Liver (tissue), 9 donors: ENCODE results near the gene ATP4B. TPM values are rescaled to one million over a fixed set of nuclear protein-coding genes. Genes with fewer than 3 reads are reported as not detected.

ENCODE experiments used
- DNase-seq: peaks from one replicate; pipeline ENCODE4 v3.0.0-alpha.2; 2017; ENCODE audit warnings: low spot score
- H3K27ac ChIP-seq, 2 donors: one replicate each; pipeline ENCODE4 v1.7.0; 2013; ENCODE audit warnings: inconsistent platforms in 2 of 2, low read length in 2 of 2, control low read depth in 1 of 2, low read depth in 1 of 2, mild to moderate bottlenecking in 1 of 2
- H3K27me3 ChIP-seq, 4 donors: one replicate each; pipeline versions ENCODE4 v1.6.1 to v1.7.0; 2013; ENCODE audit warnings: low read length in 3 of 4, inconsistent platforms in 1 of 4, mild to moderate bottlenecking in 1 of 4, moderate library complexity in 1 of 4; ENCODE audit not compliant: control insufficient read depth in 4 of 4, insufficient read depth in 4 of 4
- H3K36me3 ChIP-seq, 4 donors: one replicate each; pipeline versions ENCODE4 v1.6.1 to v1.7.0; 2013; ENCODE audit warnings: low read length in 3 of 4, mild to moderate bottlenecking in 3 of 4, low read depth in 1 of 4, moderate library complexity in 1 of 4; ENCODE audit not compliant: control insufficient read depth in 4 of 4, insufficient read depth in 3 of 4
- H3K4me1 ChIP-seq, 4 donors: one replicate each; pipeline versions ENCODE4 v1.6.1 to v1.7.0; 2013; ENCODE audit warnings: low read length in 3 of 4, mild to moderate bottlenecking in 3 of 4, moderate library complexity in 1 of 4; ENCODE audit not compliant: control insufficient read depth in 4 of 4, insufficient read depth in 4 of 4
- H3K4me3 ChIP-seq, 3 donors: one replicate each; pipeline versions ENCODE4 v1.6.1 to v1.7.0; 2013; ENCODE audit warnings: low read length in 3 of 3, control low read depth in 1 of 3, low read depth in 1 of 3, mild to moderate bottlenecking in 1 of 3
- H3K9ac ChIP-seq, 2 donors: one replicate each; pipeline ENCODE4 v1.7.0; 2013; ENCODE audit warnings: low read length in 2 of 2, mild to moderate bottlenecking in 2 of 2, moderate library complexity in 2 of 2, control low read depth in 1 of 2, low read depth in 1 of 2
- H3K9me3 ChIP-seq, 4 donors: one replicate each; pipeline versions ENCODE4 v1.6.1 to v1.7.0; 2013; ENCODE audit warnings: low read length in 3 of 4; ENCODE audit not compliant: control insufficient read depth in 4 of 4
- ATF3 ChIP-seq: IDR thresholded peaks from 2 replicates; pipeline ENCODE4 v1.6.1; 2016; ENCODE audit warnings: antibody characterized with exemption
- CTCF ChIP-seq: fragments of 150-350 bp; IDR thresholded peaks from 2 replicates; pipeline ENCODE4 v1.5.1; 2017; ENCODE audit warnings: improper control_type of control experiment, low read depth, low read length; ENCODE audit not compliant: missing input control
- EGR1 ChIP-seq, 2 donors: IDR thresholded peaks; 2 replicates each; pipeline ENCODE4 v1.6.1; 2016 to 2018; ENCODE audit warnings: antibody characterized with exemption in 2 of 2, low read depth in 2 of 2
- FOXA1 ChIP-seq: IDR thresholded peaks from 2 replicates; pipeline ENCODE4 v1.6.1; 2016; ENCODE audit warnings: antibody characterized with exemption
- GABPA ChIP-seq, 2 donors: IDR thresholded peaks in 1 of 2; conservative IDR thresholded peaks in 1 of 2; 2 replicates each; pipeline ENCODE4 v1.6.1; 2016; ENCODE audit warnings: antibody characterized with exemption in 2 of 2, mild to moderate bottlenecking in 1 of 2, moderate library complexity in 1 of 2
- HNF4A ChIP-seq, 2 donors: conservative IDR thresholded peaks; 2 replicates each; pipeline ENCODE4 v1.6.1; 2016; ENCODE audit warnings: antibody characterized with exemption in 2 of 2, mild to moderate bottlenecking in 2 of 2
- HNF4G ChIP-seq: IDR thresholded peaks from 2 replicates; pipeline ENCODE4 v1.6.1; 2016; ENCODE audit warnings: antibody characterized with exemption
- JUND ChIP-seq, 2 donors: IDR thresholded peaks; 2 replicates each; pipeline ENCODE4 v1.6.1; 2016; ENCODE audit warnings: antibody characterized with exemption in 2 of 2
- NR2F2 ChIP-seq: IDR thresholded peaks from 2 replicates; pipeline ENCODE4 v1.6.1; 2016; ENCODE audit warnings: antibody characterized with exemption
- RAD21 ChIP-seq, 2 donors: IDR thresholded peaks; 2 replicates each; pipeline ENCODE4 v1.6.1; 2016; ENCODE audit warnings: antibody characterized with exemption in 2 of 2, mild to moderate bottlenecking in 2 of 2
- RXRA ChIP-seq, 2 donors: IDR thresholded peaks; 2 replicates each; pipeline ENCODE4 v1.6.1; 2017 to 2018; ENCODE audit warnings: antibody characterized with exemption in 2 of 2, mild to moderate bottlenecking in 1 of 2
- YY1 ChIP-seq: IDR thresholded peaks from 2 replicates; pipeline ENCODE4 v1.6.1; 2016; ENCODE audit warnings: antibody characterized with exemption, mild to moderate bottlenecking
- WGBS: extraction: QIAGEN DNeasy Blood & Tissue Kit; methylation state at CpG from one replicate; pipeline ENCODE4 v1.1.7; 2013; 5-methylcytosine and 5-hydroxymethylcytosine counted together
- polyA plus RNA-seq, 2 donors: library from polyadenylated mRNA; stranded (reverse) in 1 of 2; unstranded in 1 of 2; fragments of 200-250 nt in 1 of 2; fragments of >200 nt in 1 of 2; fragmentation: Nextera tagmentation in 1 of 2; extraction: Ambion mirVana in 1 of 2; gene quantifications; one replicate each; pipeline versions ENCODE4 v1.2.1 to v1.2.3, GENCODE V29; 2013 to 2015
- total RNA-seq, 2 donors: library from RNA; depleted of rRNA; stranded (reverse); fragments of >200 nt; gene quantifications; one replicate each; pipeline ENCODE4 v1.2.3, GENCODE V29; 2014
- TF ChIP-seq, protein P1 (sequence below): IDR thresholded peaks from 2 replicates; pipeline ENCODE4 v1.6.1; 2016; ENCODE audit warnings: antibody characterized with exemption
- TF ChIP-seq, protein P2 (sequence below): IDR thresholded peaks from 2 replicates; pipeline ENCODE4 v1.6.1; 2016; ENCODE audit warnings: antibody characterized with exemption
- donor health status: healthy.
- donor health status: healthy.
- donor health status: healthy.
- donor health status: healthy.
- donor health status: healthy.

The ATP4B gene
- total and polyA plus RNA-seq, 4 donors, result not detected

GRCh38 chr13:113642563-113642962 lies 15.4 kb downstream of the ATP4B start:
- 98% methylated on average over 2 of the region's 2 CpGs for WGBS
- H3K4me1 ChIP-seq, result peaks cover 9 to 22% (median 18%) of the 10 kb centered on the region in 4 donors
- no peak for DNase-seq
- H3K4me3 ChIP-seq, result no peak overlapping the region
- no peaks in the 10 kb centered on the region for H3K27me3 ChIP-seq
- H3K9ac ChIP-seq, result no peak overlapping the region
- no peak overlapping the region for H3K27ac ChIP-seq
- no peak for TF ChIP-seq RAD21 (IDR thresholded peaks at IDR 0.05)
- TF ChIP-seq NR2F2, result no peak
- no peak for TF ChIP-seq YY1
- TF ChIP-seq, protein P1, sequence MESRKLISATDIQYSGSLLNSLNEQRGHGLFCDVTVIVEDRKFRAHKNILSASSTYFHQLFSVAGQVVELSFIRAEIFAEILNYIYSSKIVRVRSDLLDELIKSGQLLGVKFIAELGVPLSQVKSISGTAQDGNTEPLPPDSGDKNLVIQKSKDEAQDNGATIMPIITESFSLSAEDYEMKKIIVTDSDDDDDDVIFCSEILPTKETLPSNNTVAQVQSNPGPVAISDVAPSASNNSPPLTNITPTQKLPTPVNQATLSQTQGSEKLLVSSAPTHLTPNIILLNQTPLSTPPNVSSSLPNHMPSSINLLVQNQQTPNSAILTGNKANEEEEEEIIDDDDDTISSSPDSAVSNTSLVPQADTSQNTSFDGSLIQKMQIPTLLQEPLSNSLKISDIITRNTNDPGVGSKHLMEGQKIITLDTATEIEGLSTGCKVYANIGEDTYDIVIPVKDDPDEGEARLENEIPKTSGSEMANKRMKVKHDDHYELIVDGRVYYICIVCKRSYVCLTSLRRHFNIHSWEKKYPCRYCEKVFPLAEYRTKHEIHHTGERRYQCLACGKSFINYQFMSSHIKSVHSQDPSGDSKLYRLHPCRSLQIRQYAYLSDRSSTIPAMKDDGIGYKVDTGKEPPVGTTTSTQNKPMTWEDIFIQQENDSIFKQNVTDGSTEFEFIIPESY, result no peak
- TF ChIP-seq FOXA1, result no peak
- H3K9me3 ChIP-seq, result no peaks in the 10 kb centered on the region
- H3K36me3 ChIP-seq, result peaks cover 4 to 26% (median 13%) of the 10 kb centered on the region in 4 donors

GRCh38 chr13:113641426-113641825 lies 16.6 kb downstream of the ATP4B start:
- Histone ChIP-seq H3K9me3 (no peaks in the 10 kb centered on the region), H3K4me1 (peaks cover 3 to 14% (median 10%) of the 10 kb centered on the region in 4 donors), H3K27me3 (no peaks in the 10 kb centered on the region), H3K9ac (no peak overlapping the region), H3K27ac (no peak overlapping the region), H3K4me3 (no peak overlapping the region), H3K36me3 (peaks cover 4 to 38% (median 23%) of the 10 kb centered on the region in 4 donors)
- WGBS, result 92% methylated on average over 7 of the region's 7 CpGs
- DNase-seq, result no peak
- TF ChIP-seq CTCF (no peak), FOXA1 (no peak), RXRA (IDR thresholded peaks at IDR 0.05) (no peak), EGR1 (IDR thresholded peaks at IDR 0.05; ENCODE audit: low read depth in 2 of 2) (no peak), GABPA (IDR thresholded peaks at IDR 0.05 in 1 of 2, conservative IDR thresholded peaks at IDR 0.05 in 1 of 2) (no peak), YY1 (no peak), RAD21 (IDR thresholded peaks at IDR 0.05) (no peak)
- TF ChIP-seq, protein P1, result no peak

GRCh38 chr13:113639616-113640262 lies 18.3 kb downstream of the ATP4B start:
- TF ChIP-seq, protein P2, sequence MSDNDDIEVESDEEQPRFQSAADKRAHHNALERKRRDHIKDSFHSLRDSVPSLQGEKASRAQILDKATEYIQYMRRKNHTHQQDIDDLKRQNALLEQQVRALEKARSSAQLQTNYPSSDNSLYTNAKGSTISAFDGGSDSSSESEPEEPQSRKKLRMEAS, result no peak
- TF ChIP-seq HNF4G, result no peak
- TF ChIP-seq ATF3, result no peak
- TF ChIP-seq RAD21 (IDR thresholded peaks at IDR 0.05), result no peak
- no peak for TF ChIP-seq JUND (IDR thresholded peaks at IDR 0.05)
- no peak for TF ChIP-seq HNF4A (conservative IDR thresholded peaks at IDR 0.05)
- no peak for TF ChIP-seq CTCF
- H3K4me3 ChIP-seq, result no peak overlapping the region
- H3K9ac ChIP-seq, result no peak overlapping the region
- no peak overlapping the region for H3K27ac ChIP-seq
- WGBS, result 98% methylated on average over 27 of the region's 27 CpGs
- no peaks in the 10 kb centered on the region for H3K4me1 ChIP-seq
- H3K27me3 ChIP-seq, result no peaks in the 10 kb centered on the region
- H3K36me3 ChIP-seq, result peaks cover 6 to 51% (median 32%) of the 10 kb centered on the region in 4 donors
- DNase-seq, result no peak
- H3K9me3 ChIP-seq, result no peaks in the 10 kb centered on the region
